Right ventricle myocardium superior (tissue), 1 donor: Measurements from ENCODE around the gene ARHGAP18. TPM values are rescaled to one million over a fixed set of nuclear protein-coding genes. Genes with fewer than 3 reads are reported as not detected.

Experiments
- ATAC-seq: fragments of 200-7000 bp; cut with Tn5 transposase; one replicate; pipeline ENCODE4 v1.9.1; 2020; ENCODE audit warnings: mild to moderate bottlenecking; ENCODE audit not compliant: poor library complexity
- DNase-seq: peaks from one replicate; pipeline ENCODE4 v3.0.0-alpha.2; 2020
- intact Hi-C: fragments of 100-400 bp; cut with DNase I; formaldehyde crosslinking; loops from one replicate; pipeline ENCODE4 v1.11.2; 2022
- total RNA-seq: library from RNA; stranded (reverse); fragmentation: NEBNext Ultra II Directional; extraction: Animal tissue kit (Norgen Biotek cat#: 25700); gene quantifications from one replicate; pipeline ENCODE4 v1.2.1, GENCODE V29; 2021
- donor health status: DM: no; HTN: yes; CAD: no; lungs with severe emphysema.

The ARHGAP18 gene
- total RNA-seq, 1 donor from 2014 or later: 7.9 TPM

GRCh38 chr6:129698430-129698829 is 11.5 kb downstream of the ARHGAP18 start:
- intact Hi-C loops: no loop called here
- ATAC-seq: no peak
- DNase-seq: no peak

GRCh38 chr6:129697788-129698187 is 12.2 kb downstream of the ARHGAP18 start:
- no peak for DNase-seq
- no peak for ATAC-seq
- intact Hi-C loops: no loop called here

- intact Hi-C loops: no loop called here
- DNase-seq: no peak
- ATAC-seq: no peak
Observed at GRCh38 chr6:129696843-129697242, 13.1 kb downstream of the ARHGAP18 start.

- ATAC-seq (no peak), DNase-seq (no peak)
- intact Hi-C loops: no loop called here
Observed at GRCh38 chr6:129696028-129696418, 14.0 kb downstream of the ARHGAP18 start.

GRCh38 chr6:129695373-129696027 is 14.5 kb downstream of the ARHGAP18 start:
- ATAC-seq (no peak), DNase-seq (no peak)
- intact Hi-C loops: no loop called here

- ATAC-seq: no peak
- intact Hi-C loops: no loop called here
- no peak for DNase-seq
Observed at GRCh38 chr6:129694036-129694435, 15.9 kb downstream of the ARHGAP18 start.

GRCh38 chr6:129692467-129692866 is 17.5 kb downstream of the ARHGAP18 start:
- ATAC-seq (peak; percentile 31), DNase-seq (no peak)
- intact Hi-C loops: no loop called here

- intact Hi-C loops: no loop called here
- DNase-seq (no peak), ATAC-seq (no peak)
Observed at GRCh38 chr6:129691709-129692108, 18.3 kb downstream of the ARHGAP18 start.

GRCh38 chr6:129691043-129691640 is 18.8 kb downstream of the ARHGAP18 start:
- DNase-seq (no peak), ATAC-seq (no peak)
- intact Hi-C loops: no loop called here

- DNase-seq (no peak), ATAC-seq (peak; percentile 62)
- intact Hi-C loops: no loop called here
Observed at GRCh38 chr6:129686941-129687627, 22.9 kb downstream of the ARHGAP18 start.

GRCh38 chr6:129685662-129686031 is 24.3 kb downstream of the ARHGAP18 start:
- DNase-seq (no peak), ATAC-seq (peak; percentile 34)
- intact Hi-C loops: no loop called here

- ATAC-seq: no peak
- intact Hi-C loops: no loop called here
Observed at GRCh38 chr6:129684903-129685661, 24.9 kb downstream of the ARHGAP18 start.

GRCh38 chr6:129684323-129684884 is 25.6 kb downstream of the ARHGAP18 start:
- DNase-seq: no peak
- no peak for ATAC-seq
- intact Hi-C loops: no loop called here

More at GRCh38 chr6:129684903-129685661, 24.9 kb downstream of the ARHGAP18 start:
- DNase-seq: no peak

- peak; percentile 83 for DNase-seq
- peak; percentile 84 for ATAC-seq
- intact Hi-C loops: no loop called here
Observed at GRCh38 chr6:129683601-129684322, 26.2 kb downstream of the ARHGAP18 start.

GRCh38 chr6:129681913-129682205 is 28.1 kb downstream of the ARHGAP18 start:
- DNase-seq (no peak), ATAC-seq (no peak)
- intact Hi-C loops: no loop called here

- intact Hi-C loops: no loop called here
- no peak for DNase-seq
- ATAC-seq: no peak
Observed at GRCh38 chr6:129680633-129681032, 29.3 kb downstream of the ARHGAP18 start.

- intact Hi-C loops: no loop called here
- no peak for ATAC-seq
- DNase-seq: no peak
Observed at GRCh38 chr6:129679758-129680157, 30.2 kb downstream of the ARHGAP18 start.

GRCh38 chr6:129679275-129679674 is 30.7 kb downstream of the ARHGAP18 start:
- intact Hi-C loops: no loop called here
- DNase-seq (no peak), ATAC-seq (no peak)

GRCh38 chr6:129678463-129678862 is 31.5 kb downstream of the ARHGAP18 start:
- intact Hi-C loops: no loop called here
- DNase-seq: no peak
- no peak for ATAC-seq
